ENCODE results near the gene CCDC142.

The CCDC142 gene, protein sequence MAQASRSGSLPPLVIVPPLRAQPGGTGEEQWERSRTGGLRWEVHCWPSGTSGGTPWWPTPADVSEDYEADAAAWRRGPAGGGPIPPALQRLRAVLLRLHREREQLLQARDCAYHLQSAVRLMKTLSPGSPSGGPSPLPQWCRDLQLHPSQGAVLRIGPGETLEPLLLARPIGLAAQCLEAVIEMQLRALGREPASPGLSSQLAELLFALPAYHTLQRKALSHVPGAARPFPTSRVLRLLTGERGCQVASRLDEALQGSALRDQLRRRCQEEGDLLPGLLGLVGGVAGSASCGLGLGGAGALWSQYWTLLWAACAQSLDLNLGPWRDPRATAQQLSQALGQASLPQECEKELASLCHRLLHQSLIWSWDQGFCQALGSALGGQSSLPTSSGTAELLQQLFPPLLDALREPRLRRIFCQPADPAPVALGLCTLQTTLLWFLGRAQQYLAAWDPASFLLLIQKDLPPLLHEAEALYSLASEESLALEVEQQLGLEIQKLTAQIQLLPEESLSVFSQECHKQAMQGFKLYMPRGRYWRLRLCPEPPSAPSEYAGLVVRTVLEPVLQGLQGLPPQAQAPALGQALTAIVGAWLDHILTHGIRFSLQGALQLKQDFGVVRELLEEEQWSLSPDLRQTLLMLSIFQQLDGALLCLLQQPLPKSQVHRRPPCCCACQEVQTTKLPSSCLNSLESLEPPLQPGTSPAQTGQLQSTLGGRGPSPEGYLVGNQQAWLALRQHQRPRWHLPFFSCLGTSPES

GRCh38 chr2:74482801-74483674, at the start of gene CCDC142, which contains the start of gene TTC31:
TSS of gene CCDC142 (minus strand) at chr2:74482998. CDS start at chr2:74482837, 161 bp downstream.
TSS of gene TTC31 (plus strand) at chr2:74483081. CDS start at chr2:74483096, 15 bp downstream.
- H3K9ac ChIP-seq (ENCODE audit: low read length) = peak within 1 kb of the TSS; percentile 69
- H3K9me3 ChIP-seq (ENCODE audit: low read length) = no peaks in the 10 kb centered on the region
- peaks cover 26% of the 10 kb centered on the region for H3K4me1 ChIP-seq (ENCODE audit: insufficient read depth, low read length)
- H3K4me3 ChIP-seq (ENCODE audit: low read depth in 1 of 2, low read length in 2 of 2) = peak within 1 kb of the TSS; percentile 85 to 99
- peaks cover 26% of the 10 kb centered on the region for H3K36me3 ChIP-seq (ENCODE audit: insufficient read depth, low read length)
- no peaks in the 10 kb centered on the region for H3K27me3 ChIP-seq (ENCODE audit: control insufficient read depth in 1 of 2, insufficient read depth in 2 of 2, low read length in 2 of 2)
- H3K27ac ChIP-seq (ENCODE audit: low read depth, low read length) = peak within 1 kb of the TSS; percentile 93

GRCh38 chr2:74532222-74532621, 49.4 kb upstream of the CCDC142 start:
- Histone ChIP-seq H3K4me3 (ENCODE audit: low read depth in 1 of 2, low read length in 2 of 2) (no peak overlapping the region), H3K27ac (ENCODE audit: low read depth, low read length) (no peak overlapping the region), H3K9me3 (ENCODE audit: low read length) (no peaks in the 10 kb centered on the region), H3K4me1 (ENCODE audit: insufficient read depth, low read length) (peaks cover 25% of the 10 kb centered on the region), H3K36me3 (ENCODE audit: insufficient read depth, low read length) (peaks cover 28% of the 10 kb centered on the region), H3K27me3 (ENCODE audit: control insufficient read depth in 1 of 2, insufficient read depth in 2 of 2, low read length in 2 of 2) (no peaks in the 10 kb centered on the region), H3K9ac (ENCODE audit: low read length) (no peak overlapping the region)

DNA sequence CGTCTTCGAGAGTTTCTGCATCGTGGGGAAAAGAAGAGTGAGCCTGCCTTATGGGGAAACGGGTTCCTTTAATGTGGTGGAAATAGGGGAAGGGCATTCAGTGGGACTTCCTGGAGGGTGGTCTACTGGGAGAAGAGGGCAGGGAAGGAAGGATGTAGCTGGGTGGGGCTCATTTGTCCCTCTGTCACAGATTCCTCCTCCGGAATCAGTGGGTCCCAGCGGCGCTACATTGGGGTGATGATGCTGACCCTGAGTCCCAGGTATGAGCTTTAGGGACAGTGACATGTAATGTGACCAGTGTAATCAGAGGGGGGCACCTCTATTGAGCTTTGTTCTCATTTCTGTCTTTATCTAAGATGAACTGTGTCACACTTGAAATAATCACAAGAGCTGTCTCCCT, 48.9 kb upstream of the CCDC142 start:
- H3K36me3 ChIP-seq (ENCODE audit: insufficient read depth, low read length) = peaks cover 34% of the 10 kb centered on the region
- H3K9ac ChIP-seq (ENCODE audit: low read length) = no peak overlapping the region
- H3K27ac ChIP-seq (ENCODE audit: low read depth, low read length) = no peak overlapping the region
- H3K9me3 ChIP-seq (ENCODE audit: low read length) = no peaks in the 10 kb centered on the region
- peaks cover 25% of the 10 kb centered on the region for H3K4me1 ChIP-seq (ENCODE audit: insufficient read depth, low read length)
- H3K27me3 ChIP-seq (ENCODE audit: control insufficient read depth in 1 of 2, insufficient read depth in 2 of 2, low read length in 2 of 2) = no peaks in the 10 kb centered on the region
- H3K4me3 ChIP-seq (ENCODE audit: low read depth in 1 of 2, low read length in 2 of 2) = no peak overlapping the region

DNA sequence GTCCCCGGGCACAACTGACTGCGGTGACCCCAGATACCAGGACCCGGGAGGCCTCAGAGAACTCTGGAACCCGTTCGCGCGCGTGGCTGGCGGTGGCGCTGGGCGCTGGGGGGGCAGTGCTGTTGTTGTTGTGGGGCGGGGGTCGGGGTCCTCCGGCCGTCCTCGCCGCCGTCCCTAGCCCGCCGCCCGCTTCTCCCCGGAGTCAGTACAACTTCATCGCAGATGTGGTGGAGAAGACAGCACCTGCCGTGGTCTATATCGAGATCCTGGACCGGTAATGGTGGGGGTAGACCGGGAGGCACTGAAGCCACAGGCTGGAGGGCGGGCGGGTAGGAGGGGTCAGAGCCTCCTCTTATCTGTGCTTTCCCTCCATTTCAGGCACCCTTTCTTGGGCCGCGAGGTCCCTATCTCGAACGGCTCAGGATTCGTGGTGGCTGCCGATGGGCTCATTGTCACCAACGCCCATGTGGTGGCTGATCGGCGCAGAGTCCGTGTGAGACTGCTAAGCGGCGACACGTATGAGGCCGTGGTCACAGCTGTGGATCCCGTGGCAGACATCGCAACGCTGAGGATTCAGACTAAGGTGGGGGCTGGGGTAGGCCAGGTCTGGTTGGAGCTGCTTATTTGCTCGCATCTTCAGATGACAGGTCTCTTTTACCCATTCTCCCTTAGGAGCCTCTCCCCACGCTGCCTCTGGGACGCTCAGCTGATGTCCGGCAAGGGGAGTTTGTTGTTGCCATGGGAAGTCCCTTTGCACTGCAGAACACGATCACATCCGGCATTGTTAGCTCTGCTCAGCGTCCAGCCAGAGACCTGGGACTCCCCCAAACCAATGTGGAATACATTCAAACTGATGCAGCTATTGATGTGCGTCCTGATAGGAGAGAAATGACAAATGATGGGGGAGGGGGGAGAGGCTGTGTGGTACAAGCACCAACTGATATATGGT, 47.7 kb upstream of the CCDC142 start:
- Histone ChIP-seq H3K36me3 (ENCODE audit: insufficient read depth, low read length) (peaks cover 45% of the 10 kb centered on the region), H3K27me3 (ENCODE audit: control insufficient read depth in 1 of 2, insufficient read depth in 2 of 2, low read length in 2 of 2) (no peaks in the 10 kb centered on the region), H3K4me3 (ENCODE audit: low read depth in 1 of 2, low read length in 2 of 2) (peak overlapping the region; percentile 70 to 97), H3K9me3 (ENCODE audit: low read length) (no peaks in the 10 kb centered on the region), H3K9ac (ENCODE audit: low read length) (peak overlapping the region; percentile 32), H3K4me1 (ENCODE audit: insufficient read depth, low read length) (peaks cover 25% of the 10 kb centered on the region), H3K27ac (ENCODE audit: low read depth, low read length) (peak overlapping the region; percentile 80)

- Histone ChIP-seq H3K9ac (ENCODE audit: low read length) (peak within 1 kb of the TSS; percentile 94), H3K9me3 (ENCODE audit: low read length) (no peaks in the 10 kb centered on the region), H3K4me1 (ENCODE audit: insufficient read depth, low read length) (peaks cover 25% of the 10 kb centered on the region)
Measured at GRCh38 chr2:74529357-74530238, 46.8 kb upstream of the CCDC142 start, which contains the start of the genes AUP1 and HTRA2. TSS of gene AUP1 (minus strand) at chr2:74529706. CDS start at chr2:74529629, 77 bp downstream. TSS of gene HTRA2 (plus strand) at chr2:74529933. CDS start at chr2:74530007, 74 bp downstream.

GRCh38 chr2:74528600-74529356, 46.0 kb upstream of the CCDC142 start:
- peak overlapping the region; percentile 94 for H3K9ac ChIP-seq (ENCODE audit: low read length)
- H3K36me3 ChIP-seq (ENCODE audit: insufficient read depth, low read length) = peaks cover 46% of the 10 kb centered on the region
- H3K27ac ChIP-seq (ENCODE audit: low read depth, low read length) = peak overlapping the region; percentile 88
- H3K4me1 ChIP-seq (ENCODE audit: insufficient read depth, low read length) = peaks cover 25% of the 10 kb centered on the region
- H3K27me3 ChIP-seq (ENCODE audit: control insufficient read depth in 1 of 2, insufficient read depth in 2 of 2, low read length in 2 of 2) = no peaks in the 10 kb centered on the region
- peak overlapping the region; percentile 59 to 97 for H3K4me3 ChIP-seq (ENCODE audit: low read depth in 1 of 2, low read length in 2 of 2)
- H3K9me3 ChIP-seq (ENCODE audit: low read length) = no peaks in the 10 kb centered on the region

More at GRCh38 chr2:74529357-74530238, 46.8 kb upstream of the CCDC142 start, which contains the start of the genes AUP1 and HTRA2:
- H3K36me3 ChIP-seq (ENCODE audit: insufficient read depth, low read length) = peaks cover 46% of the 10 kb centered on the region
- no peaks in the 10 kb centered on the region for H3K27me3 ChIP-seq (ENCODE audit: control insufficient read depth in 1 of 2, insufficient read depth in 2 of 2, low read length in 2 of 2)
- peak within 1 kb of the TSS; percentile 88 for H3K27ac ChIP-seq (ENCODE audit: low read depth, low read length)
- H3K4me3 ChIP-seq (ENCODE audit: low read depth in 1 of 2, low read length in 2 of 2) = peak within 1 kb of the TSS; percentile 70 to 97

- Histone ChIP-seq H3K27me3 (ENCODE audit: control insufficient read depth in 1 of 2, insufficient read depth in 2 of 2, low read length in 2 of 2) (no peaks in the 10 kb centered on the region), H3K4me3 (ENCODE audit: low read depth in 1 of 2, low read length in 2 of 2) (no peak overlapping the region), H3K27ac (ENCODE audit: low read depth, low read length) (no peak overlapping the region), H3K36me3 (ENCODE audit: insufficient read depth, low read length) (peaks cover 46% of the 10 kb centered on the region), H3K9me3 (ENCODE audit: low read length) (no peaks in the 10 kb centered on the region), H3K4me1 (ENCODE audit: insufficient read depth, low read length) (peaks cover 25% of the 10 kb centered on the region), H3K9ac (ENCODE audit: low read length) (no peak overlapping the region)
Measured at GRCh38 chr2:74527741-74528140, 44.9 kb upstream of the CCDC142 start.

GRCh38 chr2:74526649-74527230, 43.9 kb upstream of the CCDC142 start:
- peaks cover 25% of the 10 kb centered on the region for H3K4me1 ChIP-seq (ENCODE audit: insufficient read depth, low read length)
- no peak overlapping the region for H3K4me3 ChIP-seq (ENCODE audit: low read depth in 1 of 2, low read length in 2 of 2)
- no peaks in the 10 kb centered on the region for H3K9me3 ChIP-seq (ENCODE audit: low read length)
- H3K36me3 ChIP-seq (ENCODE audit: insufficient read depth, low read length) = peaks cover 36% of the 10 kb centered on the region
- H3K9ac ChIP-seq (ENCODE audit: low read length) = no peak overlapping the region
- H3K27me3 ChIP-seq (ENCODE audit: control insufficient read depth in 1 of 2, insufficient read depth in 2 of 2, low read length in 2 of 2) = no peaks in the 10 kb centered on the region
- no peak overlapping the region for H3K27ac ChIP-seq (ENCODE audit: low read depth, low read length)
